Measurements from ENCODE around the gene MDP1. TPM values are rescaled to one million over a fixed set of nuclear protein-coding genes. Genes with fewer than 3 reads are reported as not detected.
"Not testable (repeated sequence)": the region's sequence is repeated elsewhere in the genome, so short reads cannot be mapped to it uniquely, and the experiment has no call there.

MDP1 gene
- total and polyA plus RNA-seq, 2 experiments from 2014 or later: 39.3 to 70.5 TPM

GRCh38 chr14:24231263-24232120 is 15.6 kb upstream of the MDP1 start:
- no peak for DNase-seq (ENCODE audit: low read depth in 1 of 2, low spot score in 1 of 2)
- no peak for TF ChIP-seq CTCF (IDR thresholded peaks at IDR 0.05; ENCODE audit: low read depth, low read length)
- peaks cover 10% of the 10 kb centered on the region for H3K36me3 ChIP-seq
- H3K4me3 ChIP-seq: peak overlapping the region; percentile 93
- H3K27me3 ChIP-seq: no peaks in the 10 kb centered on the region
- peak overlapping the region; percentile 79 for H3K27ac ChIP-seq
- H3K4me1 ChIP-seq (ENCODE audit: low read depth): peaks cover 7% of the 10 kb centered on the region
- H3K9me3 ChIP-seq (ENCODE audit: low read depth): no peaks in the 10 kb centered on the region

DNA sequence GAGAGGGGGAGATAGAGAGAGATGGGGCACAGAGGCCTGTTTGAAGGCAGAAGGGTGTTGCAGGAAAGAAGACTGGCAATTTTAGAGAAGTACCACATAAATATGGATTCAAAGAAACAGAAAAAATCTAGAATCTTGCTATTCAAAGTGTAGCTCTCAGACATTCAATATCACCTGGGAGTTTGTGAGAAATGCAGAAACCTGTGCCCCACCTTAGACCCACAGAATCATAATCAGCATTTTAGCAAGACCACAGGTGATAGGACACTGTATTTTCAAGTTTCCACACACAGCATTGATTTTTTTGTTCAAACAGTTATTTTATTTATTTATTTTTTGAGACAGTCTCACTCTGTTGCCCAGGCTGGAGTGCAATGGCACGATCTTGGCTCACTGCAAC is 13.0 kb upstream of the MDP1 start:
- Histone ChIP-seq H3K4me1 (ENCODE audit: low read depth) (peaks cover 7% of the 10 kb centered on the region), H3K9me3 (ENCODE audit: low read depth) (no peaks in the 10 kb centered on the region), H3K27me3 (no peaks in the 10 kb centered on the region), H3K36me3 (no peaks in the 10 kb centered on the region), H3K27ac (no peak overlapping the region), H3K4me3 (no peak overlapping the region)
- no peak for TF ChIP-seq CTCF (IDR thresholded peaks at IDR 0.05; ENCODE audit: low read depth, low read length)
- no peak for DNase-seq (ENCODE audit: low read depth in 1 of 2, low spot score in 1 of 2)

- no peak for DNase-seq (ENCODE audit: low read depth in 1 of 2, low spot score in 1 of 2)
- H3K9me3 ChIP-seq (ENCODE audit: low read depth): no peaks in the 10 kb centered on the region
These were observed 10.6 kb upstream of the MDP1 start for GRCh38 chr14:24226473-24226872.

DNA sequence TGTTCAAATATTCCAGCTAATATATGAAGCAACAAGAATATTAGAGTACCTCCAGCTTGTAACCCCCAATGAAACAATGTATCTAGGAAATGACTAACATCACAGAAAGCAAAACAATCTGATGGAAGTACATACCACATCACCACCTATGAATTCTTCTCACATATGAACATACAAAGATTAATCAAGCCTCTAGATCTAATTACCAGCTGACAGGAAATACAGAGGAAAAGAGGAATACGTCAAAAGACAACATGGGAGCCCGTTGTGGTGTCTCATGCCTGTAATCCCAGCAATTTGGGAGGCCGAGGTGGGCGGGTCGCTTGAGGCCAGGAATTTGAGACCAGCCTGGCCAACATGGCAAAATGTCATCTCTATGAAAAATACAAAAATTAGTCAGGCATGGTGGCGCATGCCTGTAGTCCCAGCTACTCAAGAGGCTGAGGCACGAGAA is 8.8 kb upstream of the MDP1 start:
- DNase-seq (ENCODE audit: low read depth in 1 of 2, low spot score in 1 of 2): peak in 1 of 2 donors; percentile 88
- H3K4me3 ChIP-seq: no peak overlapping the region
- H3K4me1 ChIP-seq (ENCODE audit: low read depth): no peaks in the 10 kb centered on the region
- H3K27me3 ChIP-seq: no peaks in the 10 kb centered on the region
- H3K36me3 ChIP-seq: no peaks in the 10 kb centered on the region
- H3K9me3 ChIP-seq (ENCODE audit: low read depth): no peaks in the 10 kb centered on the region
- no peak for TF ChIP-seq CTCF (IDR thresholded peaks at IDR 0.05; ENCODE audit: low read depth, low read length)
- no peak overlapping the region for H3K27ac ChIP-seq

More at GRCh38 chr14:24226473-24226872, 10.6 kb upstream of the MDP1 start:
- Histone ChIP-seq H3K4me3 (no peak overlapping the region), H3K27me3 (no peaks in the 10 kb centered on the region), H3K36me3 (no peaks in the 10 kb centered on the region), H3K4me1 (ENCODE audit: low read depth) (no peaks in the 10 kb centered on the region), H3K27ac (no peak overlapping the region)
- TF ChIP-seq CTCF (IDR thresholded peaks at IDR 0.05; ENCODE audit: low read depth, low read length): no peak

GRCh38 chr14:24222987-24223386 is 7.1 kb upstream of the MDP1 start:
- not testable (repeated sequence) for H3K27me3 ChIP-seq; DNase-seq (ENCODE audit: low read depth in 1 of 2, low spot score in 1 of 2); H3K9me3 ChIP-seq (ENCODE audit: low read depth)

DNA sequence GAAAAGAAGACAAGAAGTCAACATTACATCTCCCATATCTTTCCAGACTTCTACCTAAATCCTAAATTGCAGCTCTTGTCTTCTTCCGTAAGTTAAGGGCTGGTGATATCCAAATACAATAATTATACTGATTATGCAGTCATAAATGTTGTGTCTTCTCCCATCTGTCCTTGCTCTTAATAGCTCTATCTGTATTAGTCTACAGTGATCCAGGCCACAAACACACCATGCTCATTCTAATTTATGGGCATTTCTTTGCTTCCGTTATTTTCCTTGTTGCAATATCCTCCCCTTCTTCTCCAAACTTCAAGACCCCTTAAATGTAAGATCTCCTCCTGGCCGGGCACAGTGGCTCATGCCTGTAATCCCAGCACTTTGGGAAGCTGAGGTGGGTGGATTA is 3.7 kb upstream of the MDP1 start:
- Histone ChIP-seq H3K9me3 (ENCODE audit: low read depth) (no peaks in the 10 kb centered on the region), H3K27me3 (no peaks in the 10 kb centered on the region), H3K27ac (no peak overlapping the region), H3K4me1 (ENCODE audit: low read depth) (no peaks in the 10 kb centered on the region), H3K4me3 (no peak overlapping the region), H3K36me3 (no peaks in the 10 kb centered on the region)
- no peak for DNase-seq (ENCODE audit: low read depth in 1 of 2, low spot score in 1 of 2)
- TF ChIP-seq CTCF (IDR thresholded peaks at IDR 0.05; ENCODE audit: low read depth, low read length): no peak

More at GRCh38 chr14:24222987-24223386, 7.1 kb upstream of the MDP1 start:
- H3K36me3 ChIP-seq; H3K4me3 ChIP-seq; H3K4me1 ChIP-seq (ENCODE audit: low read depth); H3K27ac ChIP-seq: not testable (repeated sequence)

Data from cardiac muscle cell (in vitro differentiated cells and primary cell).